ENCODE data around the gene CXCL10.

The CXCL10 gene

DNA sequence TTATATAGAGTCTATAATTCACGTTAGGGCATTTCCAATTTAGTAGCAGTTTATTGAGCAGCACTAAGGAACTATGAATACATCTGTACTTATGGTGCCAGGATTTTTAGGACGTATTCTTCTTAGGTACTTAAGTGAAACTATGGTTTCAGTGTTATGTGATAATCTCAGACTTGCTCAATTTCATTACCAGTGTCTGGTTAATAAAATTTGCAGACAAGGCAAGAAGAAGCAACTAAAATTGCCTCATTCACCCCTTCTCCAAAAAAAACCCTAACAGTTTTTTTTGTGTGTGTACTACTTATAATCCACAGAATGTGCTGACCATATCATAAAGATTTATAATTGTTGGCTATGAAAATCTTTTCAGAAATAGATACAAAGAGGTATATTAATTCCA lies 6.0 kb upstream of the CXCL10 start:
- FAIRE-seq: no peak

DNA sequence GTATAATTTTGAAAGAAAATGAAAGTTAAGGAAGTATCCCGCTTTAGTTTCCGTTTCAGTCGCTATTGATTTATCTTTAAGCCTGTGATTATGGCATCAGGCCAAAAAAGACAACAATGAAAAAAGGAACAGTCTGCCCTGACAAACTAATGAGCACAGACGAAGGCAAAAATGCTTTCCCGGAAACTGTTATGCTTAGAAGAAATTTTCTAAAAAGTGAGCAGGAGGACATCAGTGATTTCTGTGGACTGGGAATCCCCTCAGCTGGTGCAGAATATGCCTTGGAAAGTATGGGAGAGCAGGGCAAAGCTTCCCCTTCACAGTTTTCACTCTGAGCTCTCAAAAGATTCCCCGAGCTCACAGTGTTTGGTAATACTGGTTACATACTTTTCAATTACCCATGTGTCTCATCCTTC lies 5.1 kb upstream of the CXCL10 start:
- TF ChIP-seq POLR2AphosphoS5 (IDR thresholded peaks at IDR 0.05; ENCODE audit: low read depth, low read length) (no peak), POLR2A (IDR thresholded peaks at IDR 0.05; ENCODE audit: low read depth, low read length) (no peak), POU2F2 (IDR thresholded peaks at IDR 0.05; ENCODE audit: low read depth, low read length) (no peak), SPI1 (IDR thresholded peaks at IDR 0.05; ENCODE audit: low read depth, low read length) (no peak), TAF1 (IDR thresholded peaks at IDR 0.05; ENCODE audit: low read depth, low read length) (no peak), PAX5 (IDR thresholded peaks at IDR 0.05; ENCODE audit: insufficient read depth, low read length, severe bottlenecking) (no peak)
- DNase-seq (ENCODE audit: insufficient read length, low spot score) (no peak), FAIRE-seq (no peak)

More for the DNA sequence above, 6.0 kb upstream of the CXCL10 start:
- no peak for TF ChIP-seq POU2F2 (IDR thresholded peaks at IDR 0.05; ENCODE audit: low read depth, low read length)
- no peak for TF ChIP-seq TAF1 (IDR thresholded peaks at IDR 0.05; ENCODE audit: low read depth, low read length)
- TF ChIP-seq PAX5 (IDR thresholded peaks at IDR 0.05; ENCODE audit: insufficient read depth, low read length, severe bottlenecking): no peak
- no peak for TF ChIP-seq POLR2A (IDR thresholded peaks at IDR 0.05; ENCODE audit: low read depth, low read length)
- TF ChIP-seq POLR2AphosphoS5 (IDR thresholded peaks at IDR 0.05; ENCODE audit: low read depth, low read length): no peak
- TF ChIP-seq SPI1 (IDR thresholded peaks at IDR 0.05; ENCODE audit: low read depth, low read length): no peak
- no peak for DNase-seq (ENCODE audit: insufficient read length, low spot score)

DNA sequence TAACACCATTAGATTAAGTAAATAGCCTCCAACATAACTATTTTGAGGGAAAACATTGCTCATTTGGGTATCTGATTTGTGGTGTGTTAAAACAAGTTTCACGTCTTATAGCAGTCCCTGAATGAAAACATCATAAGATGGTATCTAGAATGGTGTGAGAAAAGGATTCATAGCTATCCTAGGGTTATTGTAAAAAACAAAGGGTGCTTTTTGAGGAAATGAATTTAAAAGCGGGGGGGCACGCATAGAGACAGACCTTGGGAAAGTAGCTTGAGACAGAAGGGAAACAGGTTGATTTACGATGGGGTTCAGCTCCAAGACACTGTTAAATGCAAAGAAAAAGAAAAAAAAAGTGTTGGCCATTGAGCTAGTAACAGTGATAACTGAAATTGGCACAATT lies 768 bp upstream of the CXCL10 start:
- no peak for FAIRE-seq
- no peak for DNase-seq (ENCODE audit: insufficient read length, low spot score)
- no peak for TF ChIP-seq POLR2AphosphoS5 (IDR thresholded peaks at IDR 0.05; ENCODE audit: low read depth, low read length)
- no peak for TF ChIP-seq PAX5 (IDR thresholded peaks at IDR 0.05; ENCODE audit: insufficient read depth, low read length, severe bottlenecking)
- no peak for TF ChIP-seq SPI1 (IDR thresholded peaks at IDR 0.05; ENCODE audit: low read depth, low read length)
- TF ChIP-seq TAF1 (IDR thresholded peaks at IDR 0.05; ENCODE audit: low read depth, low read length): no peak
- no peak for TF ChIP-seq POU2F2 (IDR thresholded peaks at IDR 0.05; ENCODE audit: low read depth, low read length)
- TF ChIP-seq POLR2A (IDR thresholded peaks at IDR 0.05; ENCODE audit: low read depth, low read length): no peak

DNA sequence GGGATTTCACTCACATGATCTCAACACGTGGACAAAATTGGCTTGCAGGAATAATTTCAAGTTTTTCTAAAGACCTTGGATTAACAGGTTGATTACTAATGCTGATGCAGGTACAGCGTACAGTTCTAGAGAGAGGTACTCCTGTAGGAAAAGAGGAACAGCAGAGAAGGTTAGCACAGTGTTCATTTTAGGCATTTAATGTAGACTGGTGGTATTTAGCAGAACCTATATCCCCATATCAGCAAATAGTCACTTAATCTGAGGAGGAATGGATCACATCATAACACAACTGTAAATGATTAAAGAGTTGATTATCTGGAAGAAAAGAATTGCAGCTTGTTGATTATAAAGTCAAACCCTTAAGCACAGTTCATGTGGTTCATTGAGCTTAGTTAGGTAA lies 620 bp downstream of the CXCL10 start:
- DNase-seq (ENCODE audit: insufficient read length, low spot score): no peak
- FAIRE-seq: no peak
- TF ChIP-seq PAX5 (IDR thresholded peaks at IDR 0.05; ENCODE audit: insufficient read depth, low read length, severe bottlenecking) (no peak), SPI1 (IDR thresholded peaks at IDR 0.05; ENCODE audit: low read depth, low read length) (0 out of 2 replicates have a peak, but pooled peaks have one; percentile 0)

DNA sequence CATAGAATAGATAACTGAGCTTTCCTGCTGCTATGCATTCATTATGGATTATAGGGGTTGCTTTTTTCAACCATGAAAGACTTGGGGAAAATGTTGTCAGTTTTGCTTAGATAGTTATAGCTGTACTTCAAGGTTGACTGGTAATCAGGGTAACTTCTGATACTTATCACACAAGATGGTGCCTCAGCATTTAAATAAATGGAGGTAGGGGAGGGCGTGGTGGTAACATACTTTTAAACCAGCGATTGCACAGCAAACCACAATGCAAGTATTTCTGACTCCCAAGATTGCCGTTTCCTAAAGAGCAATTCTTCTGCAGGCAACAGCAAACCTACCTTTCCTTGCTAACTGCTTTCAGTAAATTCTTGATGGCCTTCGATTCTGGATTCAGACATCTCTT lies 1.3 kb downstream of the CXCL10 start:
- TF ChIP-seq PAX5 (IDR thresholded peaks at IDR 0.05; ENCODE audit: insufficient read depth, low read length, severe bottlenecking): no peak
- no peak for TF ChIP-seq POLR2AphosphoS5 (IDR thresholded peaks at IDR 0.05; ENCODE audit: low read depth, low read length)
- TF ChIP-seq SPI1 (IDR thresholded peaks at IDR 0.05; ENCODE audit: low read depth, low read length): no peak
- no peak for TF ChIP-seq POLR2A (IDR thresholded peaks at IDR 0.05; ENCODE audit: low read depth, low read length)
- TF ChIP-seq POU2F2 (IDR thresholded peaks at IDR 0.05; ENCODE audit: low read depth, low read length): no peak
- TF ChIP-seq TAF1 (IDR thresholded peaks at IDR 0.05; ENCODE audit: low read depth, low read length): no peak
- FAIRE-seq: no peak
- no peak for DNase-seq (ENCODE audit: insufficient read length, low spot score)

DNA sequence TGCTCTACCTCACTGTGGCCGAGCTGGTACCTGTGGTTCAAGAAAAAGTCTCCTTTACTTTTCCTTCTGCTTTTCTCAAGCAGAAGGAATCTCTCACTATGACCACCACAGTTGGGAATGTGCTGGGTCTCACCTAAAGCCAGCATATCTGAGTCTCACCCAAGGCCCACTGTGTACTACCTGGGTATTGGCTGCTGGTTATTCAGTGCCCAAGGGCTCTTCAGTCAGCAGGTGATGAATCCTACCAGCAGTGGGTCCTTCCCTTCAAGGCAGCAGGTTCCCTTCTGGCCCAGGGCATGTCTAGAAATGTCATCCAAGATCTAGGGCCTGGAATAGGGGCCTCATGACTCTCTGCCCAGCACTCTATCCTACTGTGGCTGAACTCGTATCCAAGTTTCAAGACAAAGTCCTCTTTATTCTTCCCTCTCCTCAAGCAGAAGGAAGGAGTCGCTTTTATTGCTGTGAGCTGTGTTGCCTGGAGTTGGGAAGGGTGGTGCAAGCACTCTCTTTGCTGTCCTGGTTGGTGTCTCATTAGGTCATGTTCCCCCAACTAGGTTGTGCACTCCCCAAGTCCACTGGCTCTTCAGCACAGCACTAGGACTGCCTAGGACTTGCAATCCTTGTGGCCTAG lies 6.1 kb downstream of the CXCL10 start:
- no peak for TF ChIP-seq PAX5 (IDR thresholded peaks at IDR 0.05; ENCODE audit: insufficient read depth, low read length, severe bottlenecking)
- TF ChIP-seq POLR2AphosphoS5 (IDR thresholded peaks at IDR 0.05; ENCODE audit: low read depth, low read length): no peak
- TF ChIP-seq POU2F2 (IDR thresholded peaks at IDR 0.05; ENCODE audit: low read depth, low read length): no peak
- TF ChIP-seq POLR2A (IDR thresholded peaks at IDR 0.05; ENCODE audit: low read depth, low read length): no peak
- TF ChIP-seq TAF1 (IDR thresholded peaks at IDR 0.05; ENCODE audit: low read depth, low read length): no peak
- TF ChIP-seq SPI1 (IDR thresholded peaks at IDR 0.05; ENCODE audit: low read depth, low read length): no peak
- DNase-seq (ENCODE audit: insufficient read length, low spot score): no peak
- no peak for FAIRE-seq

DNA sequence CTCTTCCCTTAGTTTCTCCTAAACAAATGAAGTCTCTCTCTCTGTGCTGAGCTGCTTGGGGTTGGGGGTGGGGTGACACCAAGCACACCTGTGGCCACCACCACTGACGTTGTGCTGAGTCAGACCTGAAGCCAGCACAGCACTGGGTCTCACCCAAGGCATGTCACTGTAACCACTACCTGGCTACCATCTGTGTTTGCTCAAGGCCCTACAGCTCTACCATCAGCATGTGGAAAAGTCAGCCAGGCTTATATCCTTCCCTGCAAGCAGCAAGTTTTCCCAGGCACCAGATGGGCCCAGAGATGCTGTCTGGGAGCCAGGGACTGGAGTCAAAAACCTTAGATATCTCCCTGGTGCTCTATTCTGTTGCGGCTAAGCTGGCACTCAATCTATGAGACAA lies 6.9 kb downstream of the CXCL10 start:
- FAIRE-seq: peak; percentile 99

DNA sequence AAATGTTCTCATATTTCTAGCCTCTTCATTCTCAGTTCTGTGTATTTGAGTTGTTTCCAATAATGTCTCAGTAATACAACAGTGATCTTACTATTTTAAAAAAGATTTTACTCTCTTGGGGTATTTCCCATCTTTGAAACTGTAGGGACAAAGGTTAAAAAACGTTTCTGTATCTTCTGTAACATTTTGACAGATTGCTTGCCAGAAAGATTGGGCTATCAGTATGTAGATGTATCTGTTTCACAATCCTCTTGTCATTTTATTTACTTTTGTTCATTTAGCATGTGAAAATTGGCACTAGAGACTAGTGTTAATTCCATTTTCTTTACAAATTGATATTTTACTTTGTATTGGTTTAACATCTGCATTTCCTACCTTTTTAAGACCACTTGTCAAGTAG lies 9.8 kb downstream of the CXCL10 start:
- DNase-seq (ENCODE audit: insufficient read length, low spot score) (no peak), FAIRE-seq (no peak)
- no peak for TF ChIP-seq SPI1 (IDR thresholded peaks at IDR 0.05; ENCODE audit: low read depth, low read length)
- no peak for TF ChIP-seq POLR2AphosphoS5 (IDR thresholded peaks at IDR 0.05; ENCODE audit: low read depth, low read length)
- no peak for TF ChIP-seq PAX5 (IDR thresholded peaks at IDR 0.05; ENCODE audit: insufficient read depth, low read length, severe bottlenecking)

More for the DNA sequence above, 6.9 kb downstream of the CXCL10 start:
- TF ChIP-seq POLR2A (IDR thresholded peaks at IDR 0.05; ENCODE audit: low read depth, low read length): no peak
- TF ChIP-seq TAF1 (IDR thresholded peaks at IDR 0.05; ENCODE audit: low read depth, low read length): no peak
- no peak for TF ChIP-seq POU2F2 (IDR thresholded peaks at IDR 0.05; ENCODE audit: low read depth, low read length)
- TF ChIP-seq SPI1 (IDR thresholded peaks at IDR 0.05; ENCODE audit: low read depth, low read length): no peak
- peak; percentile 31 for TF ChIP-seq PAX5 (IDR thresholded peaks at IDR 0.05; ENCODE audit: insufficient read depth, low read length, severe bottlenecking)
- TF ChIP-seq POLR2AphosphoS5 (IDR thresholded peaks at IDR 0.05; ENCODE audit: low read depth, low read length): no peak
- no peak for DNase-seq (ENCODE audit: insufficient read length, low spot score)

DNA sequence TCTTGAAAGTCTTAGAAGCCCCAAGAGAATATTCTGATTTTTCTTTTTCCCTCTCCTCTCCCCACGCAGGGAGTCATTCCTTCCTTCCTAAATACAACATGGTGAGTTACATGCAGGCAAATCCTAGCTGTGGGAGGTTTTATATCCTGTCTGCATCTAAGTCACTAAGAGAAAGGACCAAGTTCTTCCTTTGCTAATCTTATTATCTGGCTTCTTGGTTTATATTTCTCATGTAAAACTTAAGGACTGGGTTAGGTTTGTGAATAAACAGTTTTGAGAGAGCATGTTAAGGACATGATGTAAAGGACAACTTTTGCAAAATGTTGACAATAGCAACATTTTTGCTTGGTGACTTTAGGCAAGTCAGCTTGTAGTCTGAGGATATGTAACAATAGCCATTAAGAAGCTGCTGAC lies 10.9 kb downstream of the CXCL10 start:
- DNase-seq (ENCODE audit: insufficient read length, low spot score) (no peak), FAIRE-seq (no peak)
- no peak for TF ChIP-seq PAX5 (IDR thresholded peaks at IDR 0.05; ENCODE audit: insufficient read depth, low read length, severe bottlenecking)
- TF ChIP-seq TAF1 (IDR thresholded peaks at IDR 0.05; ENCODE audit: low read depth, low read length): no peak
- TF ChIP-seq POU2F2 (IDR thresholded peaks at IDR 0.05; ENCODE audit: low read depth, low read length): no peak
- TF ChIP-seq SPI1 (IDR thresholded peaks at IDR 0.05; ENCODE audit: low read depth, low read length): no peak
- TF ChIP-seq POLR2AphosphoS5 (IDR thresholded peaks at IDR 0.05; ENCODE audit: low read depth, low read length): no peak
- no peak for TF ChIP-seq POLR2A (IDR thresholded peaks at IDR 0.05; ENCODE audit: low read depth, low read length)
